ENCODE results near the gene XK.
A peak's percentile ranks its signal among the peaks of the same experiment; 100 is the strongest.
"Not testable (repeated sequence)": the region's sequence is repeated elsewhere in the genome, so short reads cannot be mapped to it uniquely, and the experiment has no call there.

Gene XK, protein sequence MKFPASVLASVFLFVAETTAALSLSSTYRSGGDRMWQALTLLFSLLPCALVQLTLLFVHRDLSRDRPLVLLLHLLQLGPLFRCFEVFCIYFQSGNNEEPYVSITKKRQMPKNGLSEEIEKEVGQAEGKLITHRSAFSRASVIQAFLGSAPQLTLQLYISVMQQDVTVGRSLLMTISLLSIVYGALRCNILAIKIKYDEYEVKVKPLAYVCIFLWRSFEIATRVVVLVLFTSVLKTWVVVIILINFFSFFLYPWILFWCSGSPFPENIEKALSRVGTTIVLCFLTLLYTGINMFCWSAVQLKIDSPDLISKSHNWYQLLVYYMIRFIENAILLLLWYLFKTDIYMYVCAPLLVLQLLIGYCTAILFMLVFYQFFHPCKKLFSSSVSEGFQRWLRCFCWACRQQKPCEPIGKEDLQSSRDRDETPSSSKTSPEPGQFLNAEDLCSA

DNA sequence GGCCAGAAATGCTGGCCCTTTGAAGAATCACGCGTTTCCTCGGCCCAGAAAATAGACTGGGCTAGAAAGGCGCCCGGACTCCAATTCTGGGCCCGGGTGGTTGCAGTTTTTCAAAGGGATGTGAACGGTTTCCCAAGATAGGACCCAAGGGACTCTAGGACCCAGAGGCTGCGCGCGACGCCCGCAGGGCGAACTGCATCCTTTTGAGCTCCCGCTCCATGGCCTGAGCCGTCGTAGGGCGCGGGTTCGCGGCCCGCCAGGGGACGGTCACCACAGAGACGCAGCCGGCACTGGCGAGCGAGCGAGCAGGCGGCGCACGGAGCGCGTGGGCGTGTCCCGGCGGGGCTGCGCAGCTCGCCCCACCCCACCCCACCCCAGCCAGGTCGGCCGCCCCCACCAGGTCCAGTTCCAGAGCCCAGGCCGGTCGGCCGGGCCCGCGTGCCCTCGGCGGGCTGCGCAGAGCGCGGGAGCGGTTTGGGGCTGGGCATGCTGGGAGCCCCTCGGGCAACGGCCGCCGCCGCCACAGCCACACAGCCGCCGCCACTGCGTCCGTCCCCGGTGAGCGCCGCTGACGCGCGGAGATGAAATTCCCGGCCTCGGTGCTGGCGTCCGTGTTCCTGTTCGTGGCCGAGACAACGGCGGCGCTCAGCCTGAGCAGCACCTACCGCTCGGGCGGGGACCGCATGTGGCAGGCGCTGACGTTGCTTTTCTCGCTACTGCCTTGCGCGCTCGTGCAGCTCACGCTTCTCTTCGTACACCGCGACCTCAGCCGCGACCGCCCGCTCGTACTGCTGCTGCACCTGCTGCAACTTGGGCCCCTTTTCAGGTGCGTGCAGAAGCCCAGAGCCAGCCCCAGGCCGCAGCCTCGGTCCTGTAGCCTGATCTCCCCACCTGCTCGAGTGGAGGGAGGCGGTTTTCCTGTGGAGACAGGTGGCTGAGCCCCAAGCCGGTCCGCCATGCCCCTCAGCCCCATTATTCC lies at the start of gene XK:
TSS of gene XK (plus strand) at position 411 of the 979 bp plus-strand sequence. CDS start at position 582, 171 bp downstream.
- DNase-seq = peak; percentile 38

DNA sequence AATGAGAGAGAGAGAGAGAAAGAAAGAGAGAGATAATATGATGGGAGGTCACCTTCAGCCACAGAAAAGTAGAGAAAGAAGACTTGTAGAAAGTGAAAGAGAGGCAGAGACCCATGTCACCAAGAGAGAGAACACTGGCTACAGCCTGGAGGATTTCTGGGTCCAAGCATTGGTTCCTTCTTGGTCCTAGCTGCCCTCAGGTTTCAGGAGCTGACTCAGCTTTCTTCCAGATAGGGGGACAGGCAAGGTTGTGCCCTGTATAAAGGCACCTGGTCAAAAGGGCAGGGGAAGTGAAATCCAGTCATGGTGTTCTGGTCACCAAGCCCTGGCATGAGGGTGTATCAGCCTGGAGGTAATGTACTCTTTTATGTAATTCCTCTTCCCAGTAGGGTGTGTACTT lies 47.5 kb upstream of the XK start:
- DNase-seq = no peak

DNA sequence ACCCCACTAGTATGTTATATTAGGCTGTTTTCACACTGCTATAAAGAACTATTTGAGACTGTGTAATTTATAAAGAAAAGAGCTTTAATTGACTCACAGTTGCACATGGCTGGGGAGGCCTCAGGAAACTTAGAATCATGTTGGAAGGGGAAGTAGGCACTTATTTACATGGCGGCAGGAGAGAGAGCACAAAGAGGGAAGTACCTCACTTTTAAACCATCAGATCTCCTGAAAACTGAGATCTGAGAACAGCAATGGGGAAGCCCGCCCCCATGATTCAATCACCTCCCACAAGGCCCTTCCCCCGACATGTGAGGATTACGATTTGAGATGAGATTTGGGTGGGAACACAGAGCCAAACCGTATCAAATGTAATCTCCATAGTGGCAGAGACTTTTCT lies 45.4 kb upstream of the XK start:
- DNase-seq = no peak

DNA sequence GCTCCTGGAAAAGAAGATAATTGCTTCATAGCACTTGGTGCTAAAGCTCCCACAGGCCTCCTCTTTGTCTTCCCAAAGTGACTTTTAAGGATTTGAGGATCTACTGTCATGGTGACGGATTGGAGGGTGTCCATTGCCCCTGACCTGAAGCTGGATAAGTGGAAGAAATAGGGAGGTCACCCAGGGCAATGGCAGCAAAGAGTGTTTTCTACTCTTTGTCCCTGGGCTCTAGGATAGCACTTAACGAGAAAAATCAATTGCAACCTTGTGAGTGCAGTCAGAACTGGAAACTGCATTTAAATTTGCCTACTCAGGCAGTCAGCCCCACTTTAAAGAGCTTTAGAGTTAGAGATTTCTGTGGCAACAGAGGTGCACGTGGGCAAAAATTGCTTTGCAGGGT lies 43.7 kb upstream of the XK start:
- no peak for DNase-seq

DNA sequence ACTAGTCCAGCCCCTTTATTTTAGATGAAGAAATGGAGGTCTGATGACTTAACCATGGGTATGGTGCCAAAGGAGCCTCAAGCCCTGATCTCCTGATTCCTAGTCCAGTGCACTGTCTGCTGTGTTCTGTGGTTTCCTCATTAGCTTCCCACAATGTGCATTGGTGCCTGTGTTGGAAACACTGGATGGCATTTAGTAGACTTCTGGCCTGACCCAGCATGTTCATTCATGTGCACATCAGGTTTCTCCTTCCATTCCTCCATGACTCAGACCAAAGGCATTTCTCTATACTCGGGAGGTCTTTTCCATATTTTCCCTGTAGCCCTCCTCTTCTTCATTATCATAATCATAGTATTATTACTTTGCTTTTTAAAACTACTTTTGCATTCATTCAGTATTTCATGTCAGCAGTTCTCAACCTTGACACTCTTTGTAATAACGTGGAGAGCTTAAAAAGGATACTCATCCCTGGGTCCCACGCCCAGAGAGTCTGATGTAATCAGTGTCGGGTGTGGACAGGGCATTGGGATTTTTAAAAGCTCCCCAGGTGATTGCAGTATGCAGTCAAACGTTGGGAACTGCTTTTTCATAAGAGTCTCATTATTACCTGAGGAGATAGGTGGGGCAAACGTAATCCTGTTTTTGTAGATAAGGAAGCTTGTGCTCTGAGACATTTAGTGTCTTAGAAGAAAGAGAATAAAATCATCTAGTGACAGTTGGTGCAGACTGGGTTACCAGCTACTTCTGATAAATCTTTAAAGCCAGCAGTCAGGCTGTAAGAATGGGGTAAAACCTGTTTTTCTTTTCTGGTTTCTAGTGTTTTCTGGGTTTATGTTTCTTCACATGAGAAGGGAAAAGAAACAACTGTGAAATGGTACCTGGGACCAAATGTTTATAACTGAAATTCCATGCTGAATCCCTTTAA lies 40.9 kb upstream of the XK start:
- DNase-seq = no peak

DNA sequence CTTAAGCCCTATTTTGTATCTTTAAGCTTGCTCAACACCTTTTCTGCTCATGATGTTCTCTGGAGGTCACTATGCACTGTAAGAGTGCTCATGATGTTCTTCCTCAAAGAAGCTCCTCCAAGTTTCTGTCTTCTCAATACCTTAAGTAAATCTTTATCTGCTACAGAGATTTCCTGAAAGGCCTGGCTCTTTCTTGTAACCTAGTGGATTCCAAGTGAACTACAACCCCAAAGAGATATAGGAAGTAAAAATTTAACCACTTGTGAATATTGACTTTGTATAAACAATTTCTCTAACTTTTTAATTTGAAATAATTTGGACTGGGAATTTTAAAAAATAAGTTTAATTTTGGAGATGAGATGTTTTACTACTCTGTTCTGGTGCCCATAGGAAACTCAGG lies 39.3 kb upstream of the XK start:
- DNase-seq = no peak

DNA sequence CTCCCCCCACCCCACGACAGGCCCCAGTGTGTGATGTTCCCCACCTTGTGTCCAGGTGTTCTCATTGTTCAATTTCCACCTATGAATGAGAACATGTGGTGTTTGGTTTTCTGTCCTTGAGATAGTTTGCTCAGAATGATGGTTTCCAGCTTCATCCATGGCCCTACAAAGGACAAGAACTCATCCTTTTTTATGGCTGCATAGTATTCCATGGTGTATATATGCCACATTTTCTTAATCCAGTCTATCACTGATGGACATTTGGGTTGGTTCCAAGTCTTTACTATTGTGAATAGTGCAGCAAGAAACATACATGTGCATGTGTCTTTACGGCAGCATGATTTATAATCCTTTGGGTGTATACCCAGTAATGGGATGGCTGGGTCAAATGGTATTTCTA lies 34.7 kb upstream of the XK start:
- not testable (repeated sequence) for DNase-seq

DNA sequence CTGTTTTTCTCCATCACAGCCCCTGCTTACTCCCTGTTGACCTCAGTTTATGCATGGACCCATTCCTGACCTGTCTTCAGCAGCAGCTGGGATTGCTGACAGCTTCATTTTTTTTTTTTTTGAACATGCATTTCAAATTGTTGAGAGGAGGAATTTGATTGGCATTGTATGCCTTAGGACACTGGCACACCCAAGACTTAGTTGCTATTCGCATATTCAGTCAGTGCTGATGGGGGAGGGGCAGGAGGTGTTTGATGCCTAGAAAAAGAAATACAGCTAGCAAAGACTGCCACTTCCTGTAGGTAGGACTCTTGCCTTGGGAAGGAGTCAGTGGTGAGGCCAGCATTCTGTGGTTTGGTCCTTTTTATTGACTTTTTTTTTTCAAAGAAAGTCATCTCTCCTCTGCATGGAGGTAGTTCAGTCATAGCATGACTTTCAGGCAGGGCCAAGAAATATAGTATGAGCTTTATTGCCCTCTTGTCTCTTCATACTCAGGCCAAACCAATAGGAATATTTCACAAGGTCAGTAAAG lies 33.6 kb upstream of the XK start:
- no peak for DNase-seq

DNA sequence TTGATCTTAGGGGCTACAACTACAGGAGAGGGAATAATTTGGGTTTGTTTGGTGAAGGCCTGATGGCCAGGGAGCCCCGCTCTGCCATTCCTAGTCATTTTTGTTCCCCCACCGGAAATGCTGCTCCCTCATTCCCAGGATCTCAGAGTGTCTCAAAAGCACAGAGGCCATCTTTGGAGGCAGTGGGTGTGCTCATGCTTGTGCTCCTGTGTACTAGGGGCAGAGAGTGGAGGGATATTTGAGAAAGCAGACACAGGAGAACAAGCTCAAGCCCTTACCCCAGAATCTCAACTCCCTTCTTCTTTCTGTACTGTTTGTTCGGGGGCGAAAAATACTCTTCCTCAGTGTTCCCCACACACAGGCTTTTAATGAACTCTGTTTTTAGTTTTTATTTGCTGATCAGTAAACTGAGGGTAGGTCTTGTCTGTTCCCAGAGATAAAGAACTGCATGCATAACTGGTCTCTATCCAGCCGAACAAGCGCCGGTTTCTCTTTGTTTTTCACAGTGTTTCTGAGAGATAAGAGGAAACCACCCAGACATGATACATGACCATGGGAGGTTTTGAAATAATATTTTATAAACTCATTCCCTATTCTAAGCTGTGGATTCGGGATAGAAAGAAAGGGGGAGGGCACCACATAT lies 32.9 kb upstream of the XK start:
- no peak for DNase-seq

DNA sequence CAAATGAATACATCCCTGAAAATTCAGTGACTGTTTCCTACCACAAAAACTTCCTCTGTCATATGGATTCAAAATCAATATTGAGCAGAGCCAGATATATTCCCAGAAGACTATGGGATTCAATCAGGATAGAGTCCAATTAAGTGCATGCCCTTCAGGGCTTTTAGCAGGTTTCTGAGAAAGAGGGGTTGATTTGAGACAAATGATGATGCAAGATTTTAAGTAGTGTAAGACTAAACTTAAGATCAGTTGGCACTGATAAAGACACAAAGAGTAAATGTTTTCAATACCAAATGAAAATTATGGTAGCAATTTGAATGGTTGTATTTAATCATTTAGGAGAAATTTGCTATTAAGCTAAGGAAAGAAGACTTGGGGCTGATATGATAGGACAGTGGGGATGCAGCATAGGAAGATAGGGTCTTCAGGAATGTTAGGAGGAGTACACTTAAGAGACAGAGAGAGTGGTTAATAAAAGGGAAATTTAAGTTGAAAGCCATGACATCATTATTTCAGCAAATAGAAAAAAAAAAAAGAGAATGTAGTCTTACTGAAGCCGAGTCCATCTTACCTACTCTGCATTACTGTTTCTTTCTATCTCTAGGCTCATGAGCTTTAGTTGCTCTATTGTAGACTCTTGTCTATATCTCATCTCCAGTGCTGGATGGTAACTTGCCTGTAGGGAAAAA lies 32.0 kb upstream of the XK start:
- no peak for DNase-seq

DNA sequence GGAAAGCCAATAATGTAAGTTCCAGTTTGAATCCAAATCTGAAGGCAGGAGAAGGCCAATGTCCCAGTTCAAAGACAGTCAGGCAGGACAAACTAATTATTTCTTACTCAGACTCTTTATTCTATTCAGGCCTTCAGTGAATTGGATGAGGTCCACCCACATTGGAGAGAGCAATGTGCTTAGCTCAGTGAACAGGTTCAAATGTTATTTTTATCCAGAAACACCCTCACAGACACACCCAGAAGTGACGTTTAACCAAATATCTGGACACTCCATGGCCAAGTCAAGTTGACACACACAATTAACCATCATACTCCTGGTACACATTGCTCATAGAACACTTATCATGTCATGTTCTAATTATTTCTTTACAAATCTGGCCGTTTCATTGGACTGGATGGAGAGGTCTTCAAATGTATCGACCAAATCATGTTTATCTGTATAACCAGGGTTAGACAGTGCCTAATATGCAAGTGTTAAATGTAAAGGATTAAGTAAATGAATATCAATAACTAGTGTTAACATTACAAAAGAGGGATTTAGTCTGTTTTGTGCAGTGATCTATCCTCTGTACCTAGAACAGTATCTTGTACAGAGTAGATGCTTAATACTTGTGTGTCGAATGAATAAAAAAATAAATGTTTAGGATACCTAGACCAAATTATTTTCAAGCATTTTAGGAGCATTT lies 27.1 kb upstream of the XK start:
- no peak for DNase-seq

DNA sequence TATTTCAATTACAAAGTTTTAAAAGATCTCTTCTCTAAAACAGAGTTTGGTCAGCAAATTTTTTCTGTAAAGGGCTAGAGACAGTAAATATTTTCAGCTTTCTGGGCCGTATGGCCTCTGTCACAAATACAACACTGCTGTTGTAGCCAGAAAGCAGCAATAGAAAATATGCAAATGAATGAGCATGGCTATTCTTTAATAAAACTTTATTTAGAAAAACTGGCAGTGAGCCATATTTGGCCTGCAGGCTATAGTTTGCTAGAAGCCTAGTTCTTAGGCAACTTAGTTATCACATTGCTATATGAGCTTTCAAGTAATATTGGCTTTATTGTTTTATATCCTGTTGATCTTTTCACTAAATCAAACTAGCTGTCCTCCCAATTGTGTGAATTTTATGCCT lies 26.5 kb upstream of the XK start:
- DNase-seq = no peak

DNA sequence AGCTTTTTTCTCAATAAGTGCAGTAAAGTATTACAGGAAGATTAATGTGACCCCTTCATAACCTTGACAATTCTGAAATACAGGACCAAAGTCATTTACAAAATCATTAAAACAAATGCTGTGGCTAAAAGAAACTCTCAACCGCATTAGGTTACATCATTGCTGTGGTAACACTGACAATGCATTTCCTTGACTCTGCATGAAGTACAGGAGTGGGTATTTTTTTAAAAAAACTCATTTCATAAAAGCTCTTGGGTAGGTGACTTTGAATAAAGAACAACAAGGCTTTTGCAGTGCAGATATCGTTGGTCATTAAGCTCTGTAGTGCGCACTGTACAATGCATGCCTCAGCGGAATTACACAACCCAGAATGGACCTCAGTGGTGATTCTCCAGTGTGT lies 23.4 kb upstream of the XK start:
- DNase-seq = no peak

DNA sequence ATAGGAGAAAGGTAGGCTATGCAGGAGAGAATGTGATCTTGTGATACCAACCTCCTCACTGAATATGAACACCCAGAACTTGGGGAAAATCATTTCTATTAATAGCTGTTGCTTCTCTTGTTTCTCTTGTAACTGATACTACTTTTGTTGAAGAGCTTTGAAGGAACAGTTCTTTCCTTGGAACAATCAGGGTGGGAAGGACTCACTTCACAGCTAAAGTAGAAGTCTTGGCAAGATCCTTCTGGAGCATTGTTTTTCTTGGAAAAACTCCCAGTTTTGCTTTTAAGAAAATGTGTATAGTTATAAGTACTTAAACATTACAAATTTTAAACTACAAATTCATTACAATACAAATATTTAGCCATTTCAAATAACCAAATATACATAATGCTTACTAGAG lies 19.1 kb upstream of the XK start:
- no peak for DNase-seq

DNA sequence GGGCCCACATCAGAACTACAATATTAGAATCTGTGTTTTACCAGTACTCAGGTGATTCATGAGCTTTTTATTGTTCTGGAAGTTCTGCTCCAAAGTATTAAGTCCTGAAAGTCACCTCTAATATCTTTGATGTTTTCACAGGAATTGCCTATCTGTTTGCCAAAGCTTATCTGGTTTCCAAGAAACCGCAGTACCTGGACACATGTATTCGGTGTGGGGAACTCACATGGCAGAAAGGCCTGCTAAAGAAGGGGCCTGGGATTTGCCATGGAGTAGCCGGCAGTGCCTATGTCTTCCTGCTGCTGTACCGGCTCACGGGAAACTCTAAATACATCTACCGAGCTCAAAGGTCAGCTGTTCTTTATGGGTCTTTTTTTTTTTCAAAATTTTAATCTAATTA lies 18.4 kb upstream of the XK start:
- DNase-seq = no peak

DNA sequence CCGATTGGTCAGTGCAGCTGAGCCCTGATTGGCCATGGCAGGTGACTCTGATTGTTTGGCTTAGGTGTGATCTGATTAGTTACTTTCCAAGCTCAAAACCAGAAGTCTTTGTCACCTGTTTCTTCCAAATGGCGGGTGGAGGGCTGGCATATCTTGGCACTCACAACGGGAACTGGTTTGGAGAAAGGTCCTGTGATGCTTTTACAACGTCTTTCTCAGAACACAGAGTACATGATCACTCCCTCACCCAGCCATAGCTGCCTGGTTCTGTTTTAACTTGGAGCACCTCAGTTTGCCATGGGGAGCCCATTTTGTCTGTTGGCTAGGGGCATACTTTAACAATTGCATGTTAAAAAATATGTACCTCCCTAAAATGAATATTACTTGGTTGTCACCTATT lies 13.0 kb upstream of the XK start:
- DNase-seq = no peak

DNA sequence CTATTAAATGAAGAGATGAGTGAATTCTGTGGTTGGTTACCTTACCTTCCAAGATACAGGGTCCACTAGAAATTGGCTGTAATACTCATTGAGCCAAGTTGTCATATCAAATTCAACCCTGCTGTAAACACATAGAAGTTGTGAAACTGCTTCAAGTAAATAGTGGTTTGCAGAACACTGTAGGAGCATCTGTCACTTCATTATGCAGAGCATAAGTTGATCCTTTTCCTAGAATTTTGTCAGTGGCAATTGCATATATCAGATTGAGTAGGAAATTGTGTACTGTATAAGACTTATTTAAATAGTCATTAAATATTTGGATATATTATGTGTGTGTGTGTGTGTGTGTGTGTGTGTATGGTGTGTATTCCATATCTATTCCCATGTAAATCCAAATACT lies 8.8 kb upstream of the XK start:
- DNase-seq = no peak

DNA sequence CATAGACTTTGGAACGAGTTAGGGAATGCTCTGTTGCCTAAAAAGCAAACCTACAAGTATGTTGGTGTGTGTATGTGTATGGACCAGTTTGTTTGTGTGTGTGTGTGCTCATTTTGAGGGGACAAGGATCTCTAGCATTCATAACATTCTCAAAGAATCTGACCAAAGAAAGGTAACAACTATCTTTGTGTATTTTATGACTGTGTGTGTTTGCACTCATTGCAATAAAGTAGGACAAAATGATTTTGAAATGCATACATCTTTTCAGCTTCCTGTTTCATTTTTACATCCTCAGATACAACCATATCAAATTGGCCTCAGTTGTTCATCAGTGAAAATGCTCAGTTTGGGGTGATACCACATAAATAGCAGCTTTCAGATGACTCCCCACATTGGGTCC lies 8.3 kb upstream of the XK start:
- DNase-seq = no peak

DNA sequence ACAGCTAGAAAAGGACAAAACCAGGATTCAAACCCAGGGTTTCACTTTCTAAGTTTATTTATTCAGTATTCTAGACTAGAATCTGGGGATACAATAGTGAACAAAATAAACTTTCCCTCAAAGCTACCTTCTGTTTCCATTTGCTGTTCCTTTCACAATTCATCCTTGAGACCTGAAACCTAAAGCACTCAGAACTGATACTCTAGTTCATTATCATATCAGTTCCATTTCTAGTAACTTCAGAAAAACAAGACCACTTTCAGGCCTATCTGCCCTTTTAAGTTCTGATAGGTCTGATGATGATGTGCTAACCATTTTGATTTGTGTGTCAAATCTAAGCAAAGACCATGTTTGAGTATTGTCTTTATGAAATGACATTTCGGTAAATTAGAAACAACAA lies 7.8 kb upstream of the XK start:
- no peak for DNase-seq

DNA sequence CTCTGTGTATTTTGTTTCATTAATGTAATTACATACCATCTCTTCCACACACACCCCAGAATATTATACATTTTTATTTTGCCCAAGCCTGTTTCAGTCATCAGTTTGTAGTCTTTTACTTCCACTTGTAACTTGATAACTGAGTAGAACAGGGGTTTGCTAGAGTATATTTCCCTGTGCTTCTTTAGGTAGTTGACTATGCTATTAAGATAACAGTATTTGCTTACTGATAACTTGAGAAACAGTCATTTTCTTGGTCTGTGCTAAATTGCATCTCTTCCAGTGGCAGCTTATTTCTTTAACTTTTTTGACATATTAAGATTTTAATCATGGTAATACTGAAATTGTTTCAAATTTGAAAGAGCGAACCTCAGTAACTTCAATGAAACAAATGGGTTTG lies 7.0 kb upstream of the XK start:
- DNase-seq = no peak

DNA sequence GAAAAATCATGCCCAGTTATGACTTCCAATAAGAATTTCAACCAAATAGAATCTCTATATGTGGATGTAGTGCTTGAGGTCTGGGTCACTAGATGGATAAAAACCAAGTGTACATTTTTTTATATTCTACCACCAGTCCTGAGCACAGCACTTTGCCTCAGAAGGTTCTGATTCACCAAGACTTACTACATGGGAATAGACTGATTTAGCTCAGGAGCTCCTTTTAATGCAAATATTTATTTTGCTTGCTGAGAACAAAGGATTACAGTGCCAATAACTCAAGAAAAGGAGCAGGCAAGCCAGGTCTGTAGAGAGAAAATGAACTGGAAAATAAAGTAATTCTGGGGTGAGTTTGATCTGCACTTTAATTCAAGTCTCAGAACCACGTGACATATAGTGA lies 6.4 kb upstream of the XK start:
- no peak for DNase-seq

All from NCI-H1092 (cell line).